IPS-18a (cell line): ENCODE results near the gene ACE.
A peak's percentile ranks its signal among the peaks of the same experiment; 100 is the strongest.

Source experiments
- H3K27ac ChIP-seq: one replicate; pipeline ENCODE4 v1.5.1; 2013; ENCODE audit warnings: low read length
- H3K27me3 ChIP-seq: one replicate; pipeline ENCODE4 v1.6.1; 2013; ENCODE audit warnings: mild to moderate bottlenecking, low read length; ENCODE audit not compliant: control insufficient read depth, insufficient read depth
- H3K36me3 ChIP-seq: one replicate; pipeline ENCODE4 v1.6.1; 2013; ENCODE audit warnings: low read depth, low read length; ENCODE audit not compliant: control insufficient read depth
- H3K4me1 ChIP-seq: one replicate; pipeline ENCODE4 v1.6.1; 2013; ENCODE audit warnings: low read depth, low read length; ENCODE audit not compliant: control insufficient read depth
- H3K4me3 ChIP-seq: one replicate; pipeline ENCODE4 v1.5.1; 2013; ENCODE audit warnings: low read length
- H3K9ac ChIP-seq: one replicate; pipeline ENCODE4 v1.6.1; 2013; ENCODE audit warnings: mild to moderate bottlenecking, low read length, moderate library complexity
- H3K9me3 ChIP-seq: one replicate; pipeline ENCODE4 v1.6.1; 2013; ENCODE audit warnings: low read depth, low read length; ENCODE audit not compliant: control insufficient read depth

ACE gene

GRCh38 chr17:63477480-63478440, 899 bp downstream of the ACE start:
- H3K9me3 ChIP-seq, result no peaks in the 10 kb centered on the region
- peaks cover 29% of the 10 kb centered on the region for H3K27me3 ChIP-seq
- peaks cover 8% of the 10 kb centered on the region for H3K4me1 ChIP-seq
- peak overlapping the region; percentile 57 for H3K4me3 ChIP-seq
- no peak overlapping the region for H3K9ac ChIP-seq
- no peaks in the 10 kb centered on the region for H3K36me3 ChIP-seq
- H3K27ac ChIP-seq, result no peak overlapping the region

- Histone ChIP-seq H3K4me1 (peaks cover 8% of the 10 kb centered on the region), H3K27ac (no peak overlapping the region)
Observed at GRCh38 chr17:63478814-63479494, 2.1 kb downstream of the ACE start.

DNA sequence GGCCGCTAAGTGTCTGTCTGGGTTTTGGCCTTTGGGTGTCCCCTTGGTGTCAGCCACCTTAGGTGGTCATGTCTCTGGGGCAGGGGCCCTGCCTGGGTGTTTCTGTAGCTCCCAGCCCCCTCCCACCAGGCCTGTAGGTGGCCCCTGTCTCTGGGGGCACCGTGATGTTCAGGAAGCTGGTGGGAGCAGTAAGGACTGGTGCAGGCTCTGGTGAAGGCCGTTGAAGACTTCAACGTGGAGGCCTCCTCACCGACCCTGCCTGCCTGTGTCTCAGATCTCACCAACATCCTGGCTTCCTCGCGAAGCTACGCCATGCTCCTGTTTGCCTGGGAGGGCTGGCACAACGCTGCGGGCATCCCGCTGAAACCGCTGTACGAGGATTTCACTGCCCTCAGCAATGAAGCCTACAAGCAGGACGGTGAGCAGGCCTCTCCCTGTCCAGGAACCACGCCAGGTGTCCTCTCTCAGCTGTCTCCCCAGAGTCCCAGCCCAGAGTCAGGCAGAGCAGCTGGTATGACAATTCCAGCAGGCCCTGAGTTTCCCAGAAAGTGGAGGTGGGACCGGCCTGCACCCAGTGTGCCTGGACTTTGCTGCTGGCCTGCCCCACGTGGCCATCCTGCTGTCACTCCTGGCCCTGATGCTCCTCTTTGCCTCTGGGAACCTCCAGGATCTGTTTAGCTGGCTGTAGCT, 2.8 kb downstream of the ACE start:
- Histone ChIP-seq H3K27me3 (peaks cover 29% of the 10 kb centered on the region), H3K36me3 (no peaks in the 10 kb centered on the region), H3K9ac (no peak overlapping the region), H3K4me1 (peaks cover 8% of the 10 kb centered on the region), H3K27ac (no peak overlapping the region), H3K9me3 (no peaks in the 10 kb centered on the region), H3K4me3 (no peak overlapping the region)

More at GRCh38 chr17:63478814-63479494, 2.1 kb downstream of the ACE start:
- H3K4me3 ChIP-seq, result no peak overlapping the region
- no peak overlapping the region for H3K9ac ChIP-seq
- H3K27me3 ChIP-seq, result peaks cover 29% of the 10 kb centered on the region
- H3K36me3 ChIP-seq, result no peaks in the 10 kb centered on the region
- no peaks in the 10 kb centered on the region for H3K9me3 ChIP-seq

- no peak overlapping the region for H3K9ac ChIP-seq
Observed at GRCh38 chr17:63480192-63480784, 3.4 kb downstream of the ACE start.

GRCh38 chr17:63480826-63481487, 4.1 kb downstream of the ACE start:
- Histone ChIP-seq H3K36me3 (no peaks in the 10 kb centered on the region), H3K9ac (no peak overlapping the region), H3K4me1 (peaks cover 6% of the 10 kb centered on the region)

More at GRCh38 chr17:63480192-63480784, 3.4 kb downstream of the ACE start:
- Histone ChIP-seq H3K9me3 (no peaks in the 10 kb centered on the region), H3K36me3 (no peaks in the 10 kb centered on the region), H3K4me3 (no peak overlapping the region), H3K27ac (no peak overlapping the region), H3K27me3 (peaks cover 26% of the 10 kb centered on the region), H3K4me1 (peaks cover 8% of the 10 kb centered on the region)

GRCh38 chr17:63481488-63481870, 4.6 kb downstream of the ACE start:
- Histone ChIP-seq H3K9ac (no peak overlapping the region), H3K4me3 (no peak overlapping the region), H3K4me1 (peaks cover 3% of the 10 kb centered on the region), H3K9me3 (no peaks in the 10 kb centered on the region), H3K36me3 (no peaks in the 10 kb centered on the region), H3K27me3 (peaks cover 16% of the 10 kb centered on the region), H3K27ac (no peak overlapping the region)

More at GRCh38 chr17:63480826-63481487, 4.1 kb downstream of the ACE start:
- Histone ChIP-seq H3K27me3 (peaks cover 19% of the 10 kb centered on the region), H3K4me3 (no peak overlapping the region), H3K27ac (no peak overlapping the region), H3K9me3 (no peaks in the 10 kb centered on the region)

DNA sequence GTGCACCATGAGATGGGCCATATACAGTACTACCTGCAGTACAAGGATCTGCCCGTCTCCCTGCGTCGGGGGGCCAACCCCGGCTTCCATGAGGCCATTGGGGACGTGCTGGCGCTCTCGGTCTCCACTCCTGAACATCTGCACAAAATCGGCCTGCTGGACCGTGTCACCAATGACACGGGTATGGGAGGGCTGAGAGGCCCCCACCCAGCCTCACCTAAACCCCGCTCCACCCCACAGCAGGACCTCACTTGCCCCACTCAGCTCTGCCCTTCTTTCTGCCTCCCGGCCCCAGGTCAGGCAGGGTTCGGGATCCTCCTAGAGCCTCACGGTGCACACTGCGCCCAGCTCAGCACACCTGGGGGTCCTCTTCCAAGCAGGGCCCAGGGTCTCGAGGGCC, 5.6 kb downstream of the ACE start:
- Histone ChIP-seq H3K9ac (no peak overlapping the region), H3K36me3 (no peaks in the 10 kb centered on the region), H3K4me3 (no peak overlapping the region)

GRCh38 chr17:63483038-63483437, 6.2 kb downstream of the ACE start:
- no peaks in the 10 kb centered on the region for H3K4me1 ChIP-seq
- peaks cover 9% of the 10 kb centered on the region for H3K27me3 ChIP-seq

More for the DNA sequence above, 5.6 kb downstream of the ACE start:
- Histone ChIP-seq H3K4me1 (peaks cover 3% of the 10 kb centered on the region), H3K9me3 (no peaks in the 10 kb centered on the region), H3K27me3 (peaks cover 14% of the 10 kb centered on the region), H3K27ac (no peak overlapping the region)

GRCh38 chr17:63483655-63484575, 7.1 kb downstream of the ACE start:
- no peaks in the 10 kb centered on the region for H3K9me3 ChIP-seq
- no peak overlapping the region for H3K4me3 ChIP-seq
- H3K4me1 ChIP-seq, result no peaks in the 10 kb centered on the region
- H3K27me3 ChIP-seq, result no peaks in the 10 kb centered on the region
- H3K9ac ChIP-seq, result no peak overlapping the region
- H3K36me3 ChIP-seq, result no peaks in the 10 kb centered on the region
- no peak overlapping the region for H3K27ac ChIP-seq

More at GRCh38 chr17:63483038-63483437, 6.2 kb downstream of the ACE start:
- Histone ChIP-seq H3K4me3 (no peak overlapping the region), H3K9me3 (no peaks in the 10 kb centered on the region), H3K9ac (no peak overlapping the region), H3K36me3 (no peaks in the 10 kb centered on the region), H3K27ac (no peak overlapping the region)
